Parathyroid adenoma (tissue), 2 donors: ENCODE data around the gene AIM2.
"Not testable (repeated sequence)": the region's sequence is repeated elsewhere in the genome, so short reads cannot be mapped to it uniquely, and the experiment has no call there.

Source experiments
- H2AFZ ChIP-seq: fragments of 300-600 bp; sonication (generic); one replicate; pipeline ENCODE4 v1.7.0; 2017; ENCODE audit warnings: antibody characterized with exemption, mild to moderate bottlenecking
- H3K27ac ChIP-seq: fragments of 300-600 bp; sonication (generic); one replicate; pipeline ENCODE4 v1.7.0; 2017
- H3K27me3 ChIP-seq: fragments of 300-600 bp; sonication (generic); one replicate; pipeline ENCODE4 v1.7.0; 2017; ENCODE audit warnings: low read length; ENCODE audit not compliant: control insufficient read depth, insufficient read depth
- H3K36me3 ChIP-seq: fragments of 300-600 bp; sonication (generic); one replicate; pipeline ENCODE4 v1.7.0; 2017; ENCODE audit warnings: low read length; ENCODE audit not compliant: control insufficient read depth, insufficient read depth
- H3K4me1 ChIP-seq: fragments of 300-600 bp; sonication (generic); one replicate; pipeline ENCODE4 v1.7.0; 2017; ENCODE audit warnings: control low read depth
- H3K4me2 ChIP-seq: fragments of 300-600 bp; sonication (generic); one replicate; pipeline ENCODE4 v1.7.0; 2017; ENCODE audit warnings: low read length
- H3K4me3 ChIP-seq: fragments of 300-600 bp; sonication (generic); one replicate; pipeline ENCODE4 v1.7.0; 2017; ENCODE audit warnings: low read depth, low read length
- H3K79me2 ChIP-seq: fragments of 300-600 bp; sonication (generic); one replicate; pipeline ENCODE4 v1.7.0; 2017; ENCODE audit warnings: control low read depth
- H3K9ac ChIP-seq: fragments of 300-600 bp; sonication (generic); one replicate; pipeline ENCODE4 v1.7.0; 2017; ENCODE audit warnings: mild to moderate bottlenecking
- H3K9me3 ChIP-seq: fragments of 300-600 bp; sonication (generic); one replicate; pipeline ENCODE4 v1.7.0; 2017; ENCODE audit warnings: low read length; ENCODE audit not compliant: control insufficient read depth
- TF ChIP-seq, protein P1 (sequence below): fragments of 300-600 bp; sonication (generic); IDR thresholded peaks from one replicate; pipeline ENCODE4 v1.7.0; 2017; ENCODE audit warnings: antibody characterized with exemption, mild to moderate bottlenecking
- donor health status: primary hyperparathyroidism.

The AIM2 gene

DNA sequence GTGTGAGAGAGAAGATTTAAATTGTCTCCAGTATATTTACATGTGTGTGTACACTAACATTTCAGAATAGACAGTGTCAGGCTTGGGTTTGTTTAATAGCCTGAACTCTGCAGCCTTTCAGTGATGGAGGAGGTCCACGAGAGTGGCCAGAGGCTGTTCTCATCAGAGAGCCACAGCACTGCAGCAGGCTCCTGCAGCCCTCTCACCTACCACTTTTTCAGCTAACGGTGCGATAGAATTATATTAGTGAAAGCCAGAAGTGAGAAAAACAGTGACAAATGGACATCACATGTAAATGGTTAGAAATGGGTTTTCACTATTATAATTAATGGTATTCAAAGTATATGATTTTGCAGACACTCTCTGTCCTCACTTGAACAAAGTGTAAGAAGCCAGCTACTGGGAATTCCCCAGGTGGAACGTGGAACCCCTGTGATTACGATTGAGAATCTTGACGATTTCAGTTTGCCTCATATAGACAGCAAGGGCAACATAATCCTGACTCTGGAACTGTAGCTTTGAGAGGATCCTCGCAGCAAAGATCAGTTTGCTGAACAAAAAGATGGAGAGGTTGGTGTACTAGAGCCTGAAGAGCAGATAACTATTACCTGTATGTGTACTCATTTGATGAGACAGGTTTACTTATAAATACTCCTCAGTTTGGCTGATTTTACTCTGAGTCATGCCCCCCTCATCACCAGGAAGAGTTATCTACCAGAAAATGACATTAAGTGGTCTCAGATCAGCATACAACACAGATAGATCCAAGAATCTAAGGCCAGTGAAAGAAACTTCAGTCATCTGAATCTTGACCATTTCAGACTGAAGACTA, 35.5 kb downstream of the AIM2 start:
- TF ChIP-seq, protein P1, sequence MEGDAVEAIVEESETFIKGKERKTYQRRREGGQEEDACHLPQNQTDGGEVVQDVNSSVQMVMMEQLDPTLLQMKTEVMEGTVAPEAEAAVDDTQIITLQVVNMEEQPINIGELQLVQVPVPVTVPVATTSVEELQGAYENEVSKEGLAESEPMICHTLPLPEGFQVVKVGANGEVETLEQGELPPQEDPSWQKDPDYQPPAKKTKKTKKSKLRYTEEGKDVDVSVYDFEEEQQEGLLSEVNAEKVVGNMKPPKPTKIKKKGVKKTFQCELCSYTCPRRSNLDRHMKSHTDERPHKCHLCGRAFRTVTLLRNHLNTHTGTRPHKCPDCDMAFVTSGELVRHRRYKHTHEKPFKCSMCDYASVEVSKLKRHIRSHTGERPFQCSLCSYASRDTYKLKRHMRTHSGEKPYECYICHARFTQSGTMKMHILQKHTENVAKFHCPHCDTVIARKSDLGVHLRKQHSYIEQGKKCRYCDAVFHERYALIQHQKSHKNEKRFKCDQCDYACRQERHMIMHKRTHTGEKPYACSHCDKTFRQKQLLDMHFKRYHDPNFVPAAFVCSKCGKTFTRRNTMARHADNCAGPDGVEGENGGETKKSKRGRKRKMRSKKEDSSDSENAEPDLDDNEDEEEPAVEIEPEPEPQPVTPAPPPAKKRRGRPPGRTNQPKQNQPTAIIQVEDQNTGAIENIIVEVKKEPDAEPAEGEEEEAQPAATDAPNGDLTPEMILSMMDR: no peak
- no peaks in the 10 kb centered on the region for H3K4me1 ChIP-seq
- no peak overlapping the region for H3K27ac ChIP-seq
- no peak overlapping the region for H3K4me3 ChIP-seq
- no peaks in the 10 kb centered on the region for H3K27me3 ChIP-seq
- H3K4me2 ChIP-seq: no peak overlapping the region
- no peak overlapping the region for H3K9ac ChIP-seq
- H3K9me3 ChIP-seq: no peaks in the 10 kb centered on the region
- H2AFZ ChIP-seq: no peak overlapping the region
- no peaks in the 10 kb centered on the region for H3K79me2 ChIP-seq
- H3K36me3 ChIP-seq: no peaks in the 10 kb centered on the region

DNA sequence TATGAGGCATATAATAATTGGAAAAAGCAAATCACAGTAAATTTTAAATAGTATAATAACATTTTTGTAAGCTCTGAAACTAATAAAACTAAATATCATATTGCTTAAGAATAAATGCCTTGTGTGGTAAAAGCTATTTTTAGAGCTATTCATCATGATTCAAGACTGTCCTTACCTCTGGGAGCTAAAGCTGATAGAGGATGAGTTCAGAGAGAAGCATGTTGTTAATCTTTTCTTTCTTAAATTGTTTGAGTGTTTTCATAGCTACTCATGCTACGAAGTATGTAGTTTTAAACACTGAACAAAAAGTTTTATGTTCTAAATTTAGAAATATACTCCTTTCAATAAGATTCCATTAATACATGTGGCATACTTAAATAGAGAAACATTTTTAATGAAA, 36.4 kb downstream of the AIM2 start:
- Histone ChIP-seq H3K4me1 (no peaks in the 10 kb centered on the region), H3K27me3 (no peaks in the 10 kb centered on the region), H3K36me3 (no peaks in the 10 kb centered on the region), H3K27ac (no peak overlapping the region), H3K4me3 (no peak overlapping the region), H3K9ac (no peak overlapping the region), H3K79me2 (no peaks in the 10 kb centered on the region), H3K4me2 (no peak overlapping the region), H2AFZ (no peak overlapping the region), H3K9me3 (no peaks in the 10 kb centered on the region)
- TF ChIP-seq, protein P1: no peak

DNA sequence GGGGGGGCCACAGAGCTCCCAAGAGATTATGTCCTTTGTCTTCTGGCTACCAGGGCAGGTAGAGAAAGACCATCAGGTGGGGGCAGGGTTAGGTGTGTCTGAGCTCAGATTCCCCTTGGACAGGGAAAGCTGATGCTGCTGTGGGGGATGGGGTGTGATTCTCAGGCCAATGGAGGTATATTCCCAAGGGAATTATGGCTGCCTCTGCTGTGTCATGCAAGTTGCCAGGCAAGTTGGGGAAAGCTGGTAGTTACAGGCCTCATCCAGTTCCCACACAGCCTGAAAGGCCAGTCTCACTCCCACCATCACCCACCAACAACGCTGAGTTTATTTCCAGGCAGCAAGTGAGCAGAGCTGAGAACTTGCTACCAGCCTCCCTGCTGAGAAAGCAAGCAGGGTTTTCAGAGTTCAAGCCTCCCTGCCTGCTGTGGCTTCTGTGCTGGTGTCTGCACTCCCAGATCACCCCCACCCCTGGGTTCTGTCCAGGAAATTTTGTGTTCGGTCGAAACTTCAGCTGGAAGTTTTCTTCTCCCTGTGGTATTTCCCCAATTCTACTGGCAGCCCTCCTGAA, 45.6 kb downstream of the AIM2 start:
- Histone ChIP-seq H2AFZ (no peak overlapping the region), H3K9ac (no peak overlapping the region), H3K27me3 (no peaks in the 10 kb centered on the region), H3K27ac (no peak overlapping the region), H3K4me1 (no peaks in the 10 kb centered on the region), H3K4me2 (no peak overlapping the region), H3K9me3 (no peaks in the 10 kb centered on the region), H3K36me3 (no peaks in the 10 kb centered on the region), H3K79me2 (no peaks in the 10 kb centered on the region), H3K4me3 (no peak overlapping the region)
- TF ChIP-seq, protein P1: no peak

DNA sequence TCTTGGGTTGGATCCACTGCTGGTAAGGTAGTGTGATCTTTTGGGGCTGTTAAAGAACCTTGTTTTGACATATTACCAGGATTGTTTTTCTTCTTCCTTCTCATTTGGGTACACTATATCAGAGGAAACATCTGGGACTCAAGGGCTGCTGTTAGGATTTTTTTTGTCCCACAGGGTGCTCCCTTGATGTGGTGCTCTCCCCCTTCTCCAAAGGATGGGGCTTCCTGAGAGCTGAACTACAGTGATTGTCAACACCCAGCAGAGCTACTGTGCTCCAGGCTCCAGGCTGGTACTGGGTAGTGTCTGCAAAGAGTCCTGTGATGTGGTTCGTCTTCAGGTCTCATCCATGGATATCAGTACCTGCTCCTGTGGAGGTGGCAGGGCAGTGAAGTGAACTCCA, 46.3 kb downstream of the AIM2 start:
- Histone ChIP-seq H3K79me2 (no peaks in the 10 kb centered on the region), H3K27ac (no peak overlapping the region), H3K36me3 (no peaks in the 10 kb centered on the region), H3K27me3 (no peaks in the 10 kb centered on the region), H3K9me3 (no peaks in the 10 kb centered on the region), H3K4me2 (no peak overlapping the region), H2AFZ (no peak overlapping the region), H3K4me1 (no peaks in the 10 kb centered on the region), H3K9ac (no peak overlapping the region), H3K4me3 (no peak overlapping the region)
- TF ChIP-seq, protein P1: no peak

DNA sequence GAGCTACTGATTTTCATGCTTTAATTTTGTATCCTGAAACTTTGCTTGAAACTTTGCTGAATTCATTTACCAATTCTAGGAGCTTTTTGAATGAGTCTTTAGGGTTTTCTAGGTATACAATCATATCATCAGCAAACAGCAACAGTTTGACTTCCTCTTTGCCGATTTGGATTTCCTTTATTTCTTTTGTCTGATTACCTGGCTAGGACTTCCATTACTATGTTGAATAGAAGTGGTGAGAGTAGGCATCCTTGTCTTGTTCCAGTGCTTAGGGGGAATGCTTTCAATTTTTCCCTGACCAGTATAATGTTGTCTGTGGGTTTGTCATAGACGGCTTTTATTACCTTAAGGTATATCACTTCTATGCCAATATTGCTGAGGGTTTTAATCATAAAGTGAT, 49.7 kb downstream of the AIM2 start:
- H3K27me3 ChIP-seq, H3K36me3 ChIP-seq, H2AFZ ChIP-seq, H3K4me2 ChIP-seq, H3K4me1 ChIP-seq, H3K9me3 ChIP-seq, H3K4me3 ChIP-seq, H3K27ac ChIP-seq, H3K79me2 ChIP-seq, H3K9ac ChIP-seq: not testable (repeated sequence)
